ENCODE data around the gene UBD.

GRCh38 chr6:29519291-29520010 is 40.1 kb downstream of the UBD start:
- TF ChIP-seq CTCF (IDR thresholded peaks at IDR 0.05) = no peak
- TF ChIP-seq POLR2A (IDR thresholded peaks at IDR 0.05) = no peak

Measured in lower leg skin (tissue), 3 donors.